Measurements from ENCODE around the gene CYP2J2. TPM values are rescaled to one million over a fixed set of nuclear protein-coding genes. Genes with fewer than 3 reads are reported as not detected.

CYP2J2 gene
- total RNA-seq, 2 donors from 2014 or later: 100 to 243 TPM

- no peaks in the 10 kb centered on the region for H3K27me3 ChIP-seq
- H3K4me3 ChIP-seq: no peak overlapping the region
- peaks cover 0 to 7% of the 10 kb centered on the region in 2 donors for H3K4me1 ChIP-seq
- H3K36me3 ChIP-seq: no peaks in the 10 kb centered on the region
- DNase-seq (ENCODE audit: low spot score): no peak
- no peak overlapping the region for H3K27ac ChIP-seq
- TF ChIP-seq, protein P1, sequence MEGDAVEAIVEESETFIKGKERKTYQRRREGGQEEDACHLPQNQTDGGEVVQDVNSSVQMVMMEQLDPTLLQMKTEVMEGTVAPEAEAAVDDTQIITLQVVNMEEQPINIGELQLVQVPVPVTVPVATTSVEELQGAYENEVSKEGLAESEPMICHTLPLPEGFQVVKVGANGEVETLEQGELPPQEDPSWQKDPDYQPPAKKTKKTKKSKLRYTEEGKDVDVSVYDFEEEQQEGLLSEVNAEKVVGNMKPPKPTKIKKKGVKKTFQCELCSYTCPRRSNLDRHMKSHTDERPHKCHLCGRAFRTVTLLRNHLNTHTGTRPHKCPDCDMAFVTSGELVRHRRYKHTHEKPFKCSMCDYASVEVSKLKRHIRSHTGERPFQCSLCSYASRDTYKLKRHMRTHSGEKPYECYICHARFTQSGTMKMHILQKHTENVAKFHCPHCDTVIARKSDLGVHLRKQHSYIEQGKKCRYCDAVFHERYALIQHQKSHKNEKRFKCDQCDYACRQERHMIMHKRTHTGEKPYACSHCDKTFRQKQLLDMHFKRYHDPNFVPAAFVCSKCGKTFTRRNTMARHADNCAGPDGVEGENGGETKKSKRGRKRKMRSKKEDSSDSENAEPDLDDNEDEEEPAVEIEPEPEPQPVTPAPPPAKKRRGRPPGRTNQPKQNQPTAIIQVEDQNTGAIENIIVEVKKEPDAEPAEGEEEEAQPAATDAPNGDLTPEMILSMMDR (IDR thresholded peaks at IDR 0.05): no peak
- H3K9me3 ChIP-seq: no peaks in the 10 kb centered on the region
Observed at GRCh38 chr1:59967780-59968179, 41.2 kb upstream of the CYP2J2 start.

- Histone ChIP-seq H3K4me3 (no peak overlapping the region), H3K9me3 (no peaks in the 10 kb centered on the region), H3K36me3 (no peaks in the 10 kb centered on the region), H3K27me3 (no peaks in the 10 kb centered on the region), H3K4me1 (peaks cover 0 to 7% of the 10 kb centered on the region in 2 donors), H3K27ac (no peak overlapping the region)
- no peak for DNase-seq (ENCODE audit: low spot score)
- TF ChIP-seq, protein P1 (IDR thresholded peaks at IDR 0.05): no peak
Observed at GRCh38 chr1:59967141-59967697, 40.6 kb upstream of the CYP2J2 start.

DNA sequence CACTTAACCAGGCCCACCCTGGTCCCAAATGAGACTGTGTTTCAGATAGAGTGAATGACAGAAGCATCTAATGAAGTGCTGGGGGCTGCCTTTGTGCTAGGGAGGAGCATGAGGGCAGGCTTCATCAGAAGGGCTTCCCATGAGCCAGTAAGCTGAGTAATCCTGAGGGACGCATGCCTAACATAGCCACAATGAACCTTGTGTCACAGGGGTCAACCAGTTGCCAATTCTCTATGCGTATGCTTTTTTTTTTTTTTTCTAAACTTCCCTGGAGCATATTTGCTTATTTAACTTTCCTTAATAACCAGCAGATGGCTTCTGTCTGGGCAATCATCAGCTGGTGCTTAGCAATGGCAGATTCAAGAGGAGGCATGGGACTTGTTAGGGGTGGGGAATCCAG is 25.5 kb upstream of the CYP2J2 start:
- TF ChIP-seq, protein P1 (IDR thresholded peaks at IDR 0.05): no peak
- H3K36me3 ChIP-seq: no peaks in the 10 kb centered on the region
- no peak overlapping the region for H3K4me3 ChIP-seq
- H3K27ac ChIP-seq: no peak overlapping the region
- DNase-seq (ENCODE audit: low spot score): no peak
- no peaks in the 10 kb centered on the region for H3K4me1 ChIP-seq
- H3K27me3 ChIP-seq: no peaks in the 10 kb centered on the region
- H3K9me3 ChIP-seq: no peaks in the 10 kb centered on the region

GRCh38 chr1:59949648-59950047 is 23.1 kb upstream of the CYP2J2 start:
- H3K9me3 ChIP-seq: no peaks in the 10 kb centered on the region
- no peak overlapping the region for H3K4me3 ChIP-seq
- DNase-seq (ENCODE audit: low spot score): no peak
- no peaks in the 10 kb centered on the region for H3K36me3 ChIP-seq
- TF ChIP-seq, protein P1 (IDR thresholded peaks at IDR 0.05): no peak
- no peaks in the 10 kb centered on the region for H3K27me3 ChIP-seq
- H3K27ac ChIP-seq: no peak overlapping the region
- H3K4me1 ChIP-seq: no peaks in the 10 kb centered on the region

GRCh38 chr1:59948990-59949389 is 22.4 kb upstream of the CYP2J2 start:
- Histone ChIP-seq H3K4me3 (no peak overlapping the region), H3K27me3 (no peaks in the 10 kb centered on the region), H3K9me3 (no peaks in the 10 kb centered on the region), H3K4me1 (no peaks in the 10 kb centered on the region), H3K36me3 (no peaks in the 10 kb centered on the region), H3K27ac (no peak overlapping the region)
- TF ChIP-seq, protein P1 (IDR thresholded peaks at IDR 0.05): no peak
- DNase-seq (ENCODE audit: low spot score): no peak

All from right atrium auricular region (tissue), 2 donors.